COLO668 (cell line): ENCODE results near the gene ATG14.
"Not testable (repeated sequence)": the region's sequence is repeated elsewhere in the genome, so short reads cannot be mapped to it uniquely, and the experiment has no call there.

Source experiments
- DNase-seq: peaks from one replicate; lab custom pipeline; 2025; ENCODE audit not compliant: unreplicated experiment; lab: John Stamatoyannopoulos, UW

Gene ATG14

GRCh38 chr14:55434805-55435174 is 23.2 kb upstream of the ATG14 start:
- no peak for DNase-seq

GRCh38 chr14:55433880-55434804 is 22.5 kb upstream of the ATG14 start:
- no peak for DNase-seq

- no peak for DNase-seq
These were observed 21.0 kb upstream of the ATG14 start for GRCh38 chr14:55432628-55433027.

GRCh38 chr14:55430024-55430690 is 18.5 kb upstream of the ATG14 start:
- DNase-seq, result peak; percentile 45

- DNase-seq, result no peak
These were observed 15.8 kb upstream of the ATG14 start for GRCh38 chr14:55427439-55427838.

GRCh38 chr14:55426891-55427290 is 15.3 kb upstream of the ATG14 start:
- no peak for DNase-seq

GRCh38 chr14:55425091-55425490 is 13.5 kb upstream of the ATG14 start:
- no peak for DNase-seq

- no peak for DNase-seq
These were observed 12.3 kb upstream of the ATG14 start for GRCh38 chr14:55423969-55424368.

GRCh38 chr14:55422338-55422737 is 10.7 kb upstream of the ATG14 start:
- DNase-seq, result not testable (repeated sequence)

GRCh38 chr14:55419663-55420062 is 8.0 kb upstream of the ATG14 start:
- DNase-seq, result no peak

GRCh38 chr14:55418411-55418810 is 6.8 kb upstream of the ATG14 start:
- DNase-seq, result no peak

- DNase-seq, result no peak
These were observed 6.3 kb upstream of the ATG14 start for GRCh38 chr14:55417955-55418354.

- DNase-seq, result peak; percentile 53
These were observed 5.2 kb upstream of the ATG14 start for GRCh38 chr14:55416866-55417265.

GRCh38 chr14:55414551-55414950 is 2.9 kb upstream of the ATG14 start:
- no peak for DNase-seq

- DNase-seq, result no peak
These were observed 1.0 kb upstream of the ATG14 start for GRCh38 chr14:55412676-55413075.

GRCh38 chr14:55410876-55411275 is 754 bp downstream of the ATG14 start:
- no peak for DNase-seq

GRCh38 chr14:55404173-55404854 is 7.3 kb downstream of the ATG14 start:
- no peak for DNase-seq

GRCh38 chr14:55401751-55402150 is 9.9 kb downstream of the ATG14 start:
- DNase-seq, result no peak

GRCh38 chr14:55399852-55400251 is 11.8 kb downstream of the ATG14 start:
- DNase-seq, result no peak

GRCh38 chr14:55399183-55399582 is 12.4 kb downstream of the ATG14 start:
- DNase-seq, result no peak

GRCh38 chr14:55398679-55399078 is 13.0 kb downstream of the ATG14 start:
- DNase-seq, result no peak

- no peak for DNase-seq
These were observed 22.3 kb downstream of the ATG14 start for GRCh38 chr14:55389330-55389729.
